MM.1S (cell line): ENCODE measurements around the gene CLEC19A.

Experiments used
- DNase-seq: peaks from one replicate; pipeline ENCODE4 v3.0.0-alpha.2; 2015
- H2AFZ ChIP-seq: fragments of 300-600 bp; sonication (generic); 2 replicates; pipeline ENCODE4 v1.6.0; 2016; ENCODE audit warnings: antibody characterized with exemption, low read length
- H3F3A ChIP-seq: fragments of 300-600 bp; sonication (generic); 2 replicates; pipeline ENCODE4 v1.6.1; 2016; ENCODE audit warnings: mild to moderate bottlenecking, antibody characterized with exemption, low read length, moderate library complexity, mixed read lengths; ENCODE audit not compliant: insufficient read depth
- H3K27ac ChIP-seq: fragments of 300-600 bp; sonication (generic); 2 replicates; pipeline ENCODE4 v1.5.1; 2016; ENCODE audit warnings: mild to moderate bottlenecking, low read length
- H3K27me3 ChIP-seq: fragments of 300-600 bp; sonication (generic); replicated peaks from 2 replicates; pipeline ENCODE4 v1.6.0; 2016; ENCODE audit warnings: low read length; ENCODE audit not compliant: insufficient read depth
- H3K36me3 ChIP-seq: fragments of 300-600 bp; sonication (generic); replicated peaks from 2 replicates; pipeline ENCODE4 v1.6.1; 2016; ENCODE audit warnings: mild to moderate bottlenecking, low read length, mixed read lengths; ENCODE audit not compliant: insufficient read depth
- H3K4me1 ChIP-seq: fragments of 300-600 bp; sonication (generic); 2 replicates; pipeline ENCODE4 v1.6.1; 2016; ENCODE audit warnings: low read length, mixed read lengths
- H3K4me2 ChIP-seq: fragments of 300-600 bp; sonication (generic); 2 replicates; pipeline ENCODE4 v1.6.0; 2016; ENCODE audit warnings: low read depth, low read length
- H3K4me3 ChIP-seq: fragments of 300-600 bp; sonication (generic); 2 replicates; pipeline ENCODE4 v1.5.1; 2016; ENCODE audit warnings: low read length, mixed read lengths
- H3K79me2 ChIP-seq: fragments of 300-600 bp; sonication (generic); 2 replicates; pipeline ENCODE4 v1.6.1; 2016; ENCODE audit warnings: mixed run types, low read length, mixed read lengths
- H3K9ac ChIP-seq: fragments of 300-600 bp; sonication (generic); 2 replicates; pipeline ENCODE4 v1.6.1; 2016; ENCODE audit warnings: low read length, mixed read lengths
- H3K9me2 ChIP-seq: fragments of 300-600 bp; sonication (generic); replicated peaks from 2 replicates; pipeline ENCODE4 v1.6.1; 2016; ENCODE audit warnings: mild to moderate bottlenecking, low read length, mixed read lengths; ENCODE audit not compliant: insufficient read depth
- H3K9me3 ChIP-seq: fragments of 300-600 bp; sonication (generic); replicated peaks from 2 replicates; pipeline ENCODE4 v1.6.1; 2016; ENCODE audit warnings: mild to moderate bottlenecking, low read length, mixed read lengths; ENCODE audit not compliant: insufficient read depth
- H4K20me1 ChIP-seq: fragments of 300-600 bp; sonication (generic); 2 replicates; pipeline ENCODE4 v1.6.1; 2016; ENCODE audit warnings: mild to moderate bottlenecking, low read length, moderate library complexity, mixed read lengths; ENCODE audit not compliant: insufficient read depth
- CTCF ChIP-seq: fragments of 300-600 bp; sonication (generic); IDR thresholded peaks from 2 replicates; pipeline ENCODE4 v1.5.1; 2016; ENCODE audit warnings: antibody characterized with exemption, low read length, mixed read lengths
- EZH2 ChIP-seq: fragments of 300-600 bp; sonication (generic); optimal IDR thresholded peaks from 2 replicates; pipeline ENCODE3; 2017; ENCODE audit warnings: low read depth, mild to moderate bottlenecking, antibody characterized with exemption, low read length, mixed read lengths
- EZH2phosphoT487 ChIP-seq: fragments of 300-600 bp; sonication (generic); IDR thresholded peaks from 2 replicates; pipeline ENCODE4 v1.6.1; 2018; ENCODE audit warnings: antibody characterized with exemption, low read length

Gene CLEC19A

GRCh38 chr16:19356024-19356952, 70.8 kb downstream of the CLEC19A start:
- Histone ChIP-seq H3K4me1 (no peaks in the 10 kb centered on the region), H3F3A (no peaks in the 10 kb centered on the region), H3K79me2 (no peaks in the 10 kb centered on the region), H3K4me2 (no peak overlapping the region), H3K9me3 (no peaks in the 10 kb centered on the region), H3K9ac (no peak overlapping the region), H3K9me2 (no peaks in the 10 kb centered on the region), H3K27me3 (no peaks in the 10 kb centered on the region), H3K4me3 (no peak overlapping the region), H2AFZ (no peak overlapping the region), H4K20me1 (no peaks in the 10 kb centered on the region), H3K27ac (no peak overlapping the region), H3K36me3 (no peaks in the 10 kb centered on the region)
- TF ChIP-seq EZH2 (no peak), EZH2phosphoT487 (no peak), CTCF (no peak)
- DNase-seq: no peak

GRCh38 chr16:19359556-19359955, 74.0 kb downstream of the CLEC19A start:
- DNase-seq: no peak
- no peaks in the 10 kb centered on the region for H3K79me2 ChIP-seq
- H2AFZ ChIP-seq: no peak overlapping the region
- H3F3A ChIP-seq: no peaks in the 10 kb centered on the region
- no peaks in the 10 kb centered on the region for H3K4me1 ChIP-seq
- no peak overlapping the region for H3K4me3 ChIP-seq
- H3K9me2 ChIP-seq: no peaks in the 10 kb centered on the region
- no peaks in the 10 kb centered on the region for H3K27me3 ChIP-seq
- TF ChIP-seq EZH2 (no peak), CTCF (no peak), EZH2phosphoT487 (no peak)
- H3K4me2 ChIP-seq: no peak overlapping the region
- H3K9ac ChIP-seq: no peak overlapping the region
- no peak overlapping the region for H3K27ac ChIP-seq
- H4K20me1 ChIP-seq: no peaks in the 10 kb centered on the region
- no peaks in the 10 kb centered on the region for H3K9me3 ChIP-seq
- H3K36me3 ChIP-seq: no peaks in the 10 kb centered on the region
